Testis (tissue), 2 donors: ENCODE measurements around the gene SLC2A6.

ENCODE experiments used
- CTCF ChIP-seq, 3 experiments: fragments of 450-650 bp in 2 of 3; fragments of 200-600 bp in 1 of 3; sonication (generic) in 1 of 3; IDR thresholded peaks; one replicate each; pipeline ENCODE4 v1.5.1; 2016 to 2019; ENCODE audit warnings: antibody characterized with exemption in 3 of 3, mild to moderate bottlenecking in 2 of 3, moderate library complexity in 1 of 3
- POLR2A ChIP-seq: fragments of 450-650 bp; IDR thresholded peaks from one replicate; pipeline ENCODE4 v1.6.1; 2017; ENCODE audit warnings: antibody characterized with exemption, mild to moderate bottlenecking, moderate library complexity

GRCh38 chr9:133519693-133520092, 40.8 kb upstream of the SLC2A6 start:
- TF ChIP-seq CTCF (IDR thresholded peaks at IDR 0.05) (no peak), POLR2A (no peak)
